NB4 (cell line): ENCODE data around the gene L2HGDH.
"Not testable (repeated sequence)": the region's sequence is repeated elsewhere in the genome, so short reads cannot be mapped to it uniquely, and the experiment has no call there.

ENCODE experiments used
- DNase-seq: peaks from one replicate; pipeline ENCODE4 v3.0.0; 2010; ENCODE audit warnings: low read depth
- H3K4me3 ChIP-seq: one replicate; pipeline ENCODE4 v1.5.1; 2011; ENCODE audit warnings: mild to moderate bottlenecking, low read depth, low read length, moderate library complexity
- MAX ChIP-seq: IDR thresholded peaks from 2 replicates; pipeline ENCODE4 v1.6.1; 2011; ENCODE audit warnings: low read depth, low read length
- MYC ChIP-seq: IDR thresholded peaks from 2 replicates; pipeline ENCODE4 v1.6.1; 2011; ENCODE audit warnings: low read depth, low read length
- POLR2A ChIP-seq: IDR thresholded peaks from 2 replicates; pipeline ENCODE4 v1.6.1; 2011; ENCODE audit warnings: mild to moderate bottlenecking; ENCODE audit not compliant: insufficient read length; ENCODE audit errors: extremely low read depth
- TF ChIP-seq, protein P1 (sequence below): IDR thresholded peaks from one replicate; pipeline ENCODE4 v1.5.1; 2012; ENCODE audit warnings: low read depth, low read length

L2HGDH gene

DNA sequence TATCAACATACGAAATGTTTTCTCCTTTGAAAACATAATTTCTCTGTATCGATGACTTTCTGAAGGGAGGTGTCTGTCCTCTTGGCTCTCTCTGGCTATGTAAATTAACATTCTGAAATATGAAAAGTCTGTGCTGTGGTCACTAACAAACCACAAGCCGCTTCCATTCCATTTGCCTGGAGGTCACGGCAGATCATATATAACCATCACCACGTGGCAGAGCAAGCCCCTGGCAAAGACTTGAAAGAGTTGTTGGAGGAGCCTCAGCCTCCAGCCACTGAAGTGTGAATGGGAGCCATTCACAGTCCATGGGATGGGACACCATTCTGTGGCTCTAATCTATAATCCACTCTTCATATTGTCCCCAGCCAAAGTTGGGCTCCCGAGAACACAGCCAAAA, 45.1 kb upstream of the L2HGDH start:
- DNase-seq, result no peak
- TF ChIP-seq POLR2A (no peak), MAX (no peak), MYC (no peak)
- TF ChIP-seq, protein P1, sequence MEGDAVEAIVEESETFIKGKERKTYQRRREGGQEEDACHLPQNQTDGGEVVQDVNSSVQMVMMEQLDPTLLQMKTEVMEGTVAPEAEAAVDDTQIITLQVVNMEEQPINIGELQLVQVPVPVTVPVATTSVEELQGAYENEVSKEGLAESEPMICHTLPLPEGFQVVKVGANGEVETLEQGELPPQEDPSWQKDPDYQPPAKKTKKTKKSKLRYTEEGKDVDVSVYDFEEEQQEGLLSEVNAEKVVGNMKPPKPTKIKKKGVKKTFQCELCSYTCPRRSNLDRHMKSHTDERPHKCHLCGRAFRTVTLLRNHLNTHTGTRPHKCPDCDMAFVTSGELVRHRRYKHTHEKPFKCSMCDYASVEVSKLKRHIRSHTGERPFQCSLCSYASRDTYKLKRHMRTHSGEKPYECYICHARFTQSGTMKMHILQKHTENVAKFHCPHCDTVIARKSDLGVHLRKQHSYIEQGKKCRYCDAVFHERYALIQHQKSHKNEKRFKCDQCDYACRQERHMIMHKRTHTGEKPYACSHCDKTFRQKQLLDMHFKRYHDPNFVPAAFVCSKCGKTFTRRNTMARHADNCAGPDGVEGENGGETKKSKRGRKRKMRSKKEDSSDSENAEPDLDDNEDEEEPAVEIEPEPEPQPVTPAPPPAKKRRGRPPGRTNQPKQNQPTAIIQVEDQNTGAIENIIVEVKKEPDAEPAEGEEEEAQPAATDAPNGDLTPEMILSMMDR, result no peak

DNA sequence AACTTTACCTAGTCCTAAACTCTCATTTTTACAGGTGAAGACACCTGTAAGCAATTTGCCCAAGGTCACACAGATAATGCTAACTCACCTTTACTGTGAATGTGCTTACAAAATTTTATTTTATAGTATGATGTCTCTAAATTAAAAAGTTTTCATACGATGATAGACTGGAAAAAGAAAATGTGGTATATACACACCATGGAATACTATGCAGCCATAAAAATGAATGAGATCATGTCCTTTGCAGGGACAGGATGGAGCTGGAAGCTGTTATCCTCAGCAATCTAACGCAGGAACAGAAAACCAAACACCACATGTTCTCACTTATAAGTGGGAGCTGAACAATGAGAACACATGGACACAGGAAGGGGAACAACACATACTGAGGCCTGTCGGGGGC, 44.3 kb upstream of the L2HGDH start:
- not testable (repeated sequence) for DNase-seq

More for the DNA sequence above, 45.1 kb upstream of the L2HGDH start:
- no peak overlapping the region for H3K4me3 ChIP-seq

GRCh38 chr14:50355692-50356091, 43.7 kb upstream of the L2HGDH start:
- no peak for DNase-seq
- TF ChIP-seq, protein P1, result no peak
- TF ChIP-seq POLR2A, result no peak
- TF ChIP-seq MYC, result no peak
- no peak for TF ChIP-seq MAX
- H3K4me3 ChIP-seq, result no peak overlapping the region

More for the DNA sequence above, 44.3 kb upstream of the L2HGDH start:
- H3K4me3 ChIP-seq, result not testable (repeated sequence)

- H3K4me3 ChIP-seq, result no peak overlapping the region
- no peak for DNase-seq
- TF ChIP-seq, protein P1, result no peak
- TF ChIP-seq MYC, result no peak
- TF ChIP-seq MAX, result no peak
- TF ChIP-seq POLR2A, result no peak
Observed at GRCh38 chr14:50354527-50354926, 42.5 kb upstream of the L2HGDH start.

DNA sequence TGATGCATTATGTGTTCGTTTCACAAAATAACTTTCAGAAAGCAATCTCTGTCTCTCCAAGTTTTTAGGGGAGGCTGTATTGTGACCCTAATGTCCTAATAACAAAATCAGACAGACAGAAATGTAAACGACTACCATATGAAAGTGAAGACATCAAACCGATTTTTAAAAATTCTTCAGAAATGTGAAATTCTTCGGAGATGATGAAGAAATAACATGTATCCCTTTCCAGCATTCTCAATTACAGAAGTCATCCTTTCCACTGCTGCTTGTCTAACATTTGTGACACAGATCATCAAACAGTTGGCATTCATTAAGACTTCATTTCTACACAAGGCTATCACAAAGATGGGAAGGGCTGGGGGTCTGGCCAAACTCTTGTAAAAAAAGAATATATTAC, 41.1 kb upstream of the L2HGDH start:
- TF ChIP-seq, protein P1, result no peak
- TF ChIP-seq MYC, result no peak
- no peak for TF ChIP-seq POLR2A
- TF ChIP-seq MAX, result no peak
- H3K4me3 ChIP-seq, result no peak overlapping the region
- DNase-seq, result no peak

DNA sequence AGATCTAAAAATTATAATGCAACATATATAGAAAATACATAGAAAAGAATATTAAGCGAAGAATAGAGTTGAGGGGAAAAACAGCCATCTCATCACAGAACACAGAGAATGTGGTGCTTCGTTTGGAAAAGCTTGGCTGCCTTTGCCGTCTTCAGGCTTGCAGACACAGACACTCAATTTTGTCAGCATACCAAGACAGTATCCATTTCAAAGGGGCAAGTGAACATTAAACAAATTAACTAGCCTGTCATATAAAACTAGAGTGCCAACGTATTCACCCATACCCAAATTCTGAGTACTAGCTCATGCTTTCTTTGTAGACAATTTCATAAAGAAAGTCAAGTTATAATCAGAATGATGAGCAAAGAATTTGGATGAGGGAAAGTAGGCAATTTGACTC, 40.6 kb upstream of the L2HGDH start:
- no peak for DNase-seq
- TF ChIP-seq MAX (no peak), MYC (no peak), POLR2A (no peak)
- TF ChIP-seq, protein P1, result no peak

More for the DNA sequence above, 40.6 kb upstream of the L2HGDH start:
- no peak overlapping the region for H3K4me3 ChIP-seq
